Activated T-helper 2 cell treated with anti-CD3 and anti-CD28 coated beads, Interferon-gamma antibody, Interleukin-2, Interleukin-4, amounts not matched to agents 10 μg/mL and 5 μg/mL and 100 μg/mL, durations not matched to agents 14 hours and 24 hours and 36 hours (primary cell): ENCODE results near the gene NCOA1. TPM values are rescaled to one million over a fixed set of nuclear protein-coding genes. Genes with fewer than 3 reads are reported as not detected.

ENCODE experiments used
- DNase-seq: peaks from one replicate; pipeline ENCODE4 v3.0.0; 2021; ENCODE audit warnings: low spot score
- H3K27ac Mint-ChIP-seq: one replicate; pipeline ENCODE4 v1.8.0; 2021; ENCODE audit warnings: mixed read lengths
- H3K27me3 Mint-ChIP-seq: one replicate; pipeline ENCODE4 v1.8.0; 2021; ENCODE audit warnings: low read depth, mixed read lengths
- H3K36me3 Mint-ChIP-seq: one replicate; pipeline ENCODE4 v1.8.0; 2021; ENCODE audit warnings: low read depth, mixed read lengths
- H3K4me1 Mint-ChIP-seq: one replicate; pipeline ENCODE4 v1.8.0; 2021; ENCODE audit warnings: low read depth, mixed read lengths
- H3K4me3 Mint-ChIP-seq: one replicate; pipeline ENCODE4 v1.8.0; 2021; ENCODE audit warnings: low read depth, mild to moderate bottlenecking, moderate library complexity, mixed read lengths
- H3K9me3 Mint-ChIP-seq: one replicate; pipeline ENCODE4 v1.8.0; 2021; ENCODE audit warnings: mixed read lengths
- intact Hi-C: fragments of 100-400 bp; cut with micrococcal nuclease; formaldehyde crosslinking; loops from one replicate; pipeline ENCODE4 v1.15.1; 2023
- total RNA-seq: library from RNA; stranded (reverse); gene quantifications from 2 replicates; pipeline ENCODE4 v1.2.3, GENCODE V29; 2022

NCOA1 gene
- total RNA-seq, 1 donor from 2014 or later, result 28.3 TPM

GRCh38 chr2:24643051-24643450 lies 152.0 kb downstream of the NCOA1 start:
- H3K27me3 Mint-ChIP-seq, result no peaks in the 10 kb centered on the region
- no peak overlapping the region for H3K27ac Mint-ChIP-seq
- H3K4me3 Mint-ChIP-seq, result no peak overlapping the region
- intact Hi-C loops, result no loop called here
- peaks cover 8% of the 10 kb centered on the region for H3K9me3 Mint-ChIP-seq
- no peak for DNase-seq
- H3K4me1 Mint-ChIP-seq, result peaks cover 8% of the 10 kb centered on the region
- peaks cover 11% of the 10 kb centered on the region for H3K36me3 Mint-ChIP-seq

DNA sequence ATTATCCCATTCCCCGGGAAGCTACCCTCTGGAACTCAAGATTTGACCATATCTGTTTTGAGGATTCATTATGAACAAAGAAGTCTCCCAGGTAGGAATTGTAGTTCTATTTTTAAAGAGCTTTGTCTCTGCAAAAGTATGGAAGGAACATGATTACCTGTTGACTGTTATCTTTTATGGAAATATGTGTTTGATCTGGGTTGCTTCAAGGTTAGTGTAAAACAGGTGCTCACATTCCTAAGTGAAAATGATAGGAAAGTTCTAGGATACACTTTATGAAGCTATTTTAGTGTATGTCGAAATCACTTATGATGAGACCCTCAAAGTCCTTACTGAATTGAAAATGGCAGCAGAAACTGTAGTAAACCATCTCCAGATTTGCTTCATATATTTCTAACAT lies 153.0 kb downstream of the NCOA1 start:
- peaks cover 4% of the 10 kb centered on the region for H3K4me1 Mint-ChIP-seq
- DNase-seq, result no peak
- no peaks in the 10 kb centered on the region for H3K9me3 Mint-ChIP-seq
- H3K4me3 Mint-ChIP-seq, result no peak overlapping the region
- no peaks in the 10 kb centered on the region for H3K27me3 Mint-ChIP-seq
- intact Hi-C loops, result no loop called here
- H3K36me3 Mint-ChIP-seq, result peaks cover 3% of the 10 kb centered on the region
- H3K27ac Mint-ChIP-seq, result no peak overlapping the region

DNA sequence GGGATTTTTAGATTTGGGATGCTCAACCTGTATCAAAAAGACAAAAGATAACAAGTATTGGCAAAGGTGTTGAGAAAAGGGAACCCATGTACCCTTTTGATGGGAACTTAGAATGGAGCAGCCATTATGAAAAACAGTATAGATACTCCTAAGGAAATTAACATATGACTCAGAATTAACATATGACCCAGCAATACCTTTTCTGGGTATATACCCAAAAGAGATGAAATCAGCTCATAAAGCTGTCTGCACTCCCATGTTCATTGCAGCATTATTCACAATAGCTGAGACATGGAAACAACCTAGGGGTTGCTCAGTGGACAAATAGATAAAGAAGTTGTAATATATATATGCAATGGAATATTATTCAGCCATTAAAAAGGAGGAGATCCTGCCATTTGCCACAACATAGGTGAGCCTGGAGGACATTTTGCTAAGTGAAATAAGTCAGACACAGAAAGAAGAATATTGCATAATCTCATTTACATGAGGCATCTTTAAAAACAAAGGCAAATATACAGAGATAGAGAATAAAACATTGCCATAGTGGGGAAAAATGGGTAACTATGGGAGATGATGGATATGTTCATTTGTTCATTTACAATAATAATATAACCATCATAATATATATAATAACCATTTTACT lies 160.1 kb downstream of the NCOA1 start:
- no peak for DNase-seq
- no peak overlapping the region for H3K4me3 Mint-ChIP-seq
- peaks cover 6% of the 10 kb centered on the region for H3K36me3 Mint-ChIP-seq
- intact Hi-C loops, result no loop called here
- no peaks in the 10 kb centered on the region for H3K27me3 Mint-ChIP-seq
- H3K9me3 Mint-ChIP-seq, result peaks cover 6% of the 10 kb centered on the region
- H3K4me1 Mint-ChIP-seq, result peaks cover 4% of the 10 kb centered on the region
- H3K27ac Mint-ChIP-seq, result no peak overlapping the region

GRCh38 chr2:24651643-24652003 lies 160.6 kb downstream of the NCOA1 start:
- Mint-ChIP-seq H3K27me3 (no peaks in the 10 kb centered on the region), H3K27ac (no peak overlapping the region), H3K4me1 (peaks cover 4% of the 10 kb centered on the region), H3K9me3 (peaks cover 6% of the 10 kb centered on the region), H3K36me3 (peaks cover 4% of the 10 kb centered on the region), H3K4me3 (no peak overlapping the region)
- no peak for DNase-seq
- intact Hi-C loops, result no loop called here

- intact Hi-C loops, result no loop called here
- no peaks in the 10 kb centered on the region for H3K27me3 Mint-ChIP-seq
- no peak for DNase-seq
- no peak overlapping the region for H3K27ac Mint-ChIP-seq
- H3K36me3 Mint-ChIP-seq, result peaks cover 4% of the 10 kb centered on the region
- H3K9me3 Mint-ChIP-seq, result peaks cover 6% of the 10 kb centered on the region
- H3K4me3 Mint-ChIP-seq, result no peak overlapping the region
- H3K4me1 Mint-ChIP-seq, result peaks cover 4% of the 10 kb centered on the region
These were observed 161.5 kb downstream of the NCOA1 start for GRCh38 chr2:24652265-24653182.

DNA sequence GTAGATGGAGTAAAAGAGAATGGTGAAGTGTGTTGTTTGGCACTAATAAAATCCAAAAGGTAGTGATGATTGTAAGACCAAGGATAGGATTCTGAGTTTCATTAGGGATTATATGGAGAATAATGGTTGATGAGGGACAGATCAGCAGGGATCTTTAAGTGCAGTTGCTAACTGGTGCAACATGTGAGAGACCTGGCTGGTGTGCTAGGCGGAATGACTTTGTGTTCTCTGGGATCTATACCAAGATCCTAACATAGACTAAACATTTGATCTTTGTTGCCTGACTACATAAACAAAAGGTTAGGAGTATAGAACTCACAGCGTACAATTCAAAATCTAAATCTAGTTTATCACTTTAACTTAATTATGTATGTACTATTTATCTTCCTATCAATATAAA lies 166.8 kb downstream of the NCOA1 start:
- no peaks in the 10 kb centered on the region for H3K9me3 Mint-ChIP-seq
- no peak for DNase-seq
- no peaks in the 10 kb centered on the region for H3K27me3 Mint-ChIP-seq
- H3K4me1 Mint-ChIP-seq, result peaks cover 2% of the 10 kb centered on the region
- no peak overlapping the region for H3K27ac Mint-ChIP-seq
- peaks cover 3% of the 10 kb centered on the region for H3K36me3 Mint-ChIP-seq
- intact Hi-C loops, result no loop called here
- no peak overlapping the region for H3K4me3 Mint-ChIP-seq

- Mint-ChIP-seq H3K36me3 (peaks cover 3% of the 10 kb centered on the region), H3K4me1 (no peaks in the 10 kb centered on the region), H3K9me3 (no peaks in the 10 kb centered on the region), H3K4me3 (no peak overlapping the region), H3K27me3 (no peaks in the 10 kb centered on the region), H3K27ac (no peak overlapping the region)
- intact Hi-C loops, result no loop called here
- no peak for DNase-seq
These were observed 167.6 kb downstream of the NCOA1 start for GRCh38 chr2:24658531-24659202.

- no peaks in the 10 kb centered on the region for H3K9me3 Mint-ChIP-seq
- no peak overlapping the region for H3K27ac Mint-ChIP-seq
- no peak for DNase-seq
- intact Hi-C loops, result no loop called here
- H3K4me1 Mint-ChIP-seq, result no peaks in the 10 kb centered on the region
- H3K36me3 Mint-ChIP-seq, result peaks cover 3% of the 10 kb centered on the region
- H3K4me3 Mint-ChIP-seq, result no peak overlapping the region
- no peaks in the 10 kb centered on the region for H3K27me3 Mint-ChIP-seq
These were observed 168.8 kb downstream of the NCOA1 start for GRCh38 chr2:24659862-24660261.

- intact Hi-C loops, result no loop called here
- Mint-ChIP-seq H3K27me3 (no peaks in the 10 kb centered on the region), H3K9me3 (no peaks in the 10 kb centered on the region), H3K27ac (no peak overlapping the region), H3K36me3 (no peaks in the 10 kb centered on the region), H3K4me3 (no peak overlapping the region), H3K4me1 (peaks cover 4% of the 10 kb centered on the region)
- no peak for DNase-seq
These were observed 176.5 kb downstream of the NCOA1 start for GRCh38 chr2:24667542-24667941.

GRCh38 chr2:24671230-24671629 lies 180.2 kb downstream of the NCOA1 start:
- Mint-ChIP-seq H3K36me3 (peaks cover 7% of the 10 kb centered on the region), H3K4me3 (no peak overlapping the region), H3K27ac (no peak overlapping the region), H3K9me3 (no peaks in the 10 kb centered on the region), H3K4me1 (peaks cover 9% of the 10 kb centered on the region), H3K27me3 (no peaks in the 10 kb centered on the region)
- no peak for DNase-seq
- intact Hi-C loops, result no loop called here

GRCh38 chr2:24672589-24672988 lies 181.5 kb downstream of the NCOA1 start:
- Mint-ChIP-seq H3K27me3 (no peaks in the 10 kb centered on the region), H3K27ac (no peak overlapping the region), H3K9me3 (no peaks in the 10 kb centered on the region), H3K4me1 (peaks cover 9% of the 10 kb centered on the region), H3K4me3 (no peak overlapping the region), H3K36me3 (peaks cover 13% of the 10 kb centered on the region)
- intact Hi-C loops, result no loop called here
- DNase-seq, result no peak

GRCh38 chr2:24675338-24675737 lies 184.3 kb downstream of the NCOA1 start:
- no peak for DNase-seq
- Mint-ChIP-seq H3K9me3 (no peaks in the 10 kb centered on the region), H3K27ac (no peak overlapping the region), H3K4me3 (no peak overlapping the region), H3K27me3 (no peaks in the 10 kb centered on the region), H3K4me1 (peaks cover 9% of the 10 kb centered on the region), H3K36me3 (peaks cover 30% of the 10 kb centered on the region)
- intact Hi-C loops, result no loop called here

GRCh38 chr2:24676493-24676892 lies 185.4 kb downstream of the NCOA1 start:
- Mint-ChIP-seq H3K9me3 (no peaks in the 10 kb centered on the region), H3K27me3 (no peaks in the 10 kb centered on the region), H3K27ac (no peak overlapping the region), H3K36me3 (peaks cover 32% of the 10 kb centered on the region), H3K4me3 (no peak overlapping the region), H3K4me1 (peaks cover 9% of the 10 kb centered on the region)
- intact Hi-C loops, result no loop called here
- no peak for DNase-seq
